Astrocyte (in vitro differentiated cells and primary cell): ENCODE measurements around the gene DDAH1.

Experiments used
- EZH2 ChIP-seq: IDR thresholded peaks from 2 replicates; pipeline ENCODE4 v1.6.1; 2012; ENCODE audit warnings: mild to moderate bottlenecking, low read length, inconsistent platforms; ENCODE audit not compliant: insufficient read depth
- TF ChIP-seq, protein P1 (sequence below): IDR thresholded peaks from 2 replicates; pipeline ENCODE4 v1.5.1; 2011; ENCODE audit warnings: low read depth, mild to moderate bottlenecking, inconsistent platforms, low read length, moderate library complexity; ENCODE audit not compliant: insufficient read depth

DNA sequence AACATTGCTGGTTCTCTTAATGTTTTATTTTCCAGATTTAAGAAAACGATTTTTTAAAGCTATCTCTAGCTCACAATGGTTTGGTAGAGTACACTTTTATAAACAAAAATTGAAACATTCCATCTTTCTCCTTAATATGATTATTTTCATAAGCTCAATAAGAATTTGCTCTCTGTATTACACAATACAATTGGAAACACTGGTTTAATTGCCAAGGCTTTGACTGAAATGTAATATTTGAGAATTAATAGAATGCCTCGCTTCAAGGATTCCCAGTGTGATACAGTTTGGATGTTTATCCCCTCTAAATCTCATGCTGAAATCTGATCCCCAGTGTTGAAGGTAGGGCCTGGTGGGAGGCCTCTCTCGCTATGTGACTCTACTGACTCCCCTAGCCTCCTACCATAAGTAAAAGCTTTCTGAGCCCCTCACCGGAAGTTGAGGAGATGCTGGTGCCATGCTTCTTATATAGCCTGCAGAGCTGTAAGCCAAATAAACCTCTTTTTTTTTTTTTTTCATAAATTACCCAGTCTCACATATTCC is 67.4 kb downstream of the DDAH1 start:
- TF ChIP-seq, protein P1, sequence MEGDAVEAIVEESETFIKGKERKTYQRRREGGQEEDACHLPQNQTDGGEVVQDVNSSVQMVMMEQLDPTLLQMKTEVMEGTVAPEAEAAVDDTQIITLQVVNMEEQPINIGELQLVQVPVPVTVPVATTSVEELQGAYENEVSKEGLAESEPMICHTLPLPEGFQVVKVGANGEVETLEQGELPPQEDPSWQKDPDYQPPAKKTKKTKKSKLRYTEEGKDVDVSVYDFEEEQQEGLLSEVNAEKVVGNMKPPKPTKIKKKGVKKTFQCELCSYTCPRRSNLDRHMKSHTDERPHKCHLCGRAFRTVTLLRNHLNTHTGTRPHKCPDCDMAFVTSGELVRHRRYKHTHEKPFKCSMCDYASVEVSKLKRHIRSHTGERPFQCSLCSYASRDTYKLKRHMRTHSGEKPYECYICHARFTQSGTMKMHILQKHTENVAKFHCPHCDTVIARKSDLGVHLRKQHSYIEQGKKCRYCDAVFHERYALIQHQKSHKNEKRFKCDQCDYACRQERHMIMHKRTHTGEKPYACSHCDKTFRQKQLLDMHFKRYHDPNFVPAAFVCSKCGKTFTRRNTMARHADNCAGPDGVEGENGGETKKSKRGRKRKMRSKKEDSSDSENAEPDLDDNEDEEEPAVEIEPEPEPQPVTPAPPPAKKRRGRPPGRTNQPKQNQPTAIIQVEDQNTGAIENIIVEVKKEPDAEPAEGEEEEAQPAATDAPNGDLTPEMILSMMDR, result no peak
- TF ChIP-seq EZH2, result no peak
